ENCODE results near the gene DDX19B.

DNA sequence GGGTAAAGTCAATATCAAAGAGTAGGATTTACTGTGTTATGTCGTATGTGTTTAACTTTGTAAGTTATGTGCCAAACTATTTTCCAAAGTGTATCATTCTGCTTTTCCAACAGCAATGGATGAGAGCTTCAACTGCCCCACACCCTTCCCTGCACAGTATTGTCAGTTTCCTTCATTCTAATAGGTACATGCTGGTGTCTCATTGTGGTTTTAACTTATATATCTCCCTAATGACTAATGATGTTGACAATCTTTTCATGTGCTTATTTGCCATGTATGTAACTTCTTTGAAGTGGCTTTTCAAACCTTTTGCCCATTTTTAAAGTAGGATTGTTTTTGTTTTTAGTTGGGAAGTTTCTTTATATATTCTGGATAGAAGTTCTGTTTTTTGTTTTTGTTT lies 3.8 kb downstream of the DDX19B start:
- TF ChIP-seq, protein P1, sequence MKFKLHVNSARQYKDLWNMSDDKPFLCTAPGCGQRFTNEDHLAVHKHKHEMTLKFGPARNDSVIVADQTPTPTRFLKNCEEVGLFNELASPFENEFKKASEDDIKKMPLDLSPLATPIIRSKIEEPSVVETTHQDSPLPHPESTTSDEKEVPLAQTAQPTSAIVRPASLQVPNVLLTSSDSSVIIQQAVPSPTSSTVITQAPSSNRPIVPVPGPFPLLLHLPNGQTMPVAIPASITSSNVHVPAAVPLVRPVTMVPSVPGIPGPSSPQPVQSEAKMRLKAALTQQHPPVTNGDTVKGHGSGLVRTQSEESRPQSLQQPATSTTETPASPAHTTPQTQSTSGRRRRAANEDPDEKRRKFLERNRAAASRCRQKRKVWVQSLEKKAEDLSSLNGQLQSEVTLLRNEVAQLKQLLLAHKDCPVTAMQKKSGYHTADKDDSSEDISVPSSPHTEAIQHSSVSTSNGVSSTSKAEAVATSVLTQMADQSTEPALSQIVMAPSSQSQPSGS (CRISPR knock-in tag; IDR thresholded peaks at IDR 0.05; ENCODE audit: borderline replicate concordance, low read depth), result no peak
- TF ChIP-seq NFYB (CRISPR knock-in tag; conservative IDR thresholded peaks at IDR 0.05; ENCODE audit: low read depth) (no peak), NR1H2 (CRISPR knock-in tag; IDR thresholded peaks at IDR 0.05) (no peak), TEAD4 (CRISPR knock-in tag; IDR thresholded peaks at IDR 0.05) (no peak), ZNF232 (CRISPR knock-in tag; IDR thresholded peaks at IDR 0.05) (no peak), ELF4 (CRISPR knock-in tag; IDR thresholded peaks at IDR 0.05; ENCODE audit: low read depth) (no peak), ETV6 (CRISPR knock-in tag; IDR thresholded peaks at IDR 0.05) (no peak), CREB1 (CRISPR knock-in tag; IDR thresholded peaks at IDR 0.05) (no peak), TP53 (CRISPR knock-in tag; IDR thresholded peaks at IDR 0.05) (no peak)
- TF ChIP-seq, protein P2, sequence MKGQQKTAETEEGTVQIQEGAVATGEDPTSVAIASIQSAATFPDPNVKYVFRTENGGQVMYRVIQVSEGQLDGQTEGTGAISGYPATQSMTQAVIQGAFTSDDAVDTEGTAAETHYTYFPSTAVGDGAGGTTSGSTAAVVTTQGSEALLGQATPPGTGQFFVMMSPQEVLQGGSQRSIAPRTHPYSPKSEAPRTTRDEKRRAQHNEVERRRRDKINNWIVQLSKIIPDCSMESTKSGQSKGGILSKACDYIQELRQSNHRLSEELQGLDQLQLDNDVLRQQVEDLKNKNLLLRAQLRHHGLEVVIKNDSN (CRISPR knock-in tag; IDR thresholded peaks at IDR 0.05), result no peak
- TF ChIP-seq, protein P3, sequence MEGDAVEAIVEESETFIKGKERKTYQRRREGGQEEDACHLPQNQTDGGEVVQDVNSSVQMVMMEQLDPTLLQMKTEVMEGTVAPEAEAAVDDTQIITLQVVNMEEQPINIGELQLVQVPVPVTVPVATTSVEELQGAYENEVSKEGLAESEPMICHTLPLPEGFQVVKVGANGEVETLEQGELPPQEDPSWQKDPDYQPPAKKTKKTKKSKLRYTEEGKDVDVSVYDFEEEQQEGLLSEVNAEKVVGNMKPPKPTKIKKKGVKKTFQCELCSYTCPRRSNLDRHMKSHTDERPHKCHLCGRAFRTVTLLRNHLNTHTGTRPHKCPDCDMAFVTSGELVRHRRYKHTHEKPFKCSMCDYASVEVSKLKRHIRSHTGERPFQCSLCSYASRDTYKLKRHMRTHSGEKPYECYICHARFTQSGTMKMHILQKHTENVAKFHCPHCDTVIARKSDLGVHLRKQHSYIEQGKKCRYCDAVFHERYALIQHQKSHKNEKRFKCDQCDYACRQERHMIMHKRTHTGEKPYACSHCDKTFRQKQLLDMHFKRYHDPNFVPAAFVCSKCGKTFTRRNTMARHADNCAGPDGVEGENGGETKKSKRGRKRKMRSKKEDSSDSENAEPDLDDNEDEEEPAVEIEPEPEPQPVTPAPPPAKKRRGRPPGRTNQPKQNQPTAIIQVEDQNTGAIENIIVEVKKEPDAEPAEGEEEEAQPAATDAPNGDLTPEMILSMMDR (IDR thresholded peaks at IDR 0.05), result no peak
- TF ChIP-seq, protein P4, sequence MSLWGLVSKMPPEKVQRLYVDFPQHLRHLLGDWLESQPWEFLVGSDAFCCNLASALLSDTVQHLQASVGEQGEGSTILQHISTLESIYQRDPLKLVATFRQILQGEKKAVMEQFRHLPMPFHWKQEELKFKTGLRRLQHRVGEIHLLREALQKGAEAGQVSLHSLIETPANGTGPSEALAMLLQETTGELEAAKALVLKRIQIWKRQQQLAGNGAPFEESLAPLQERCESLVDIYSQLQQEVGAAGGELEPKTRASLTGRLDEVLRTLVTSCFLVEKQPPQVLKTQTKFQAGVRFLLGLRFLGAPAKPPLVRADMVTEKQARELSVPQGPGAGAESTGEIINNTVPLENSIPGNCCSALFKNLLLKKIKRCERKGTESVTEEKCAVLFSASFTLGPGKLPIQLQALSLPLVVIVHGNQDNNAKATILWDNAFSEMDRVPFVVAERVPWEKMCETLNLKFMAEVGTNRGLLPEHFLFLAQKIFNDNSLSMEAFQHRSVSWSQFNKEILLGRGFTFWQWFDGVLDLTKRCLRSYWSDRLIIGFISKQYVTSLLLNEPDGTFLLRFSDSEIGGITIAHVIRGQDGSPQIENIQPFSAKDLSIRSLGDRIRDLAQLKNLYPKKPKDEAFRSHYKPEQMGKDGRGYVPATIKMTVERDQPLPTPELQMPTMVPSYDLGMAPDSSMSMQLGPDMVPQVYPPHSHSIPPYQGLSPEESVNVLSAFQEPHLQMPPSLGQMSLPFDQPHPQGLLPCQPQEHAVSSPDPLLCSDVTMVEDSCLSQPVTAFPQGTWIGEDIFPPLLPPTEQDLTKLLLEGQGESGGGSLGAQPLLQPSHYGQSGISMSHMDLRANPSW (CRISPR knock-in tag; conservative IDR thresholded peaks at IDR 0.05; ENCODE audit: low read depth), result no peak
- TF ChIP-seq, protein P5, sequence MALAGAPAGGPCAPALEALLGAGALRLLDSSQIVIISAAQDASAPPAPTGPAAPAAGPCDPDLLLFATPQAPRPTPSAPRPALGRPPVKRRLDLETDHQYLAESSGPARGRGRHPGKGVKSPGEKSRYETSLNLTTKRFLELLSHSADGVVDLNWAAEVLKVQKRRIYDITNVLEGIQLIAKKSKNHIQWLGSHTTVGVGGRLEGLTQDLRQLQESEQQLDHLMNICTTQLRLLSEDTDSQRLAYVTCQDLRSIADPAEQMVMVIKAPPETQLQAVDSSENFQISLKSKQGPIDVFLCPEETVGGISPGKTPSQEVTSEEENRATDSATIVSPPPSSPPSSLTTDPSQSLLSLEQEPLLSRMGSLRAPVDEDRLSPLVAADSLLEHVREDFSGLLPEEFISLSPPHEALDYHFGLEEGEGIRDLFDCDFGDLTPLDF (CRISPR knock-in tag; IDR thresholded peaks at IDR 0.05), result no peak

Data from WTC11 (cell line).